Activated CD8-positive, alpha-beta memory T cell treated with anti-CD3 and anti-CD28 coated beads, Interleukin-2, amount 50 U/mL, for 1 hour (primary cell): ENCODE data around the gene PLPPR5.
"Not testable (repeated sequence)": the region's sequence is repeated elsewhere in the genome, so short reads cannot be mapped to it uniquely, and the experiment has no call there.

Source experiments
- DNase-seq: peaks from one replicate; pipeline ENCODE4 v3.0.0-alpha.2; 2020; ENCODE audit errors: extremely low read depth

Gene PLPPR5

DNA sequence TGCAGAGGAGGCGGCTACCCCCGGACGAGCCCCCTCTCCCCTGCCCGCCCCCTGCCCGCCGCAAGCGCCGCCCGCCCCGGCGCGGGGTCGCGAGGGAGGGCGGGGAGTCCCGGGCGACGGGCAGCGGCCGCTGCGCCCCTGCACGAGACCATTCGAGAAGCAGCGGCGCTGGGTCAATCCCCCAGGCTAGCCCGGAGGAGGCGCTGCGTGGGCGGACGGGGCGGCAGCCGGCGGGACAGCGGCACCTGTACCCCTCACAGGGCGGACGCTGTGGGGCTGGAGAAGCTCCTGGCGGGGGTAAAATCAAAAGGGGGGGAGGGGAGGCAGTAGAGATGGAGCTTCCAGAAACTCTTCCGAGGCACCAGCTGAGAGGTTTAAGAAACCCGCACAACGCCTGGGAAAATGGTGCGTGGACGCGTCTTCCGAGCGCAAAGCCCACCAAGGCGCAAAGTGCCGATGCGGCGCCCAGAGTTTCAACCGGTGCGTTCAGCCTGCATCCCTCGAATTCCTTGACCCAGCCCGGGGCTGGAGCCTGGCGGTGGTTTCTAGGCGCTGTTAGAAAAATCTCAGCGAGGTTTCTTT lies at the start of gene PLPPR5:
TSS of gene PLPPR5 (minus strand) at position 1 of the 582 bp plus-strand sequence. CDS start 190 bp downstream, outside the sequence.
- DNase-seq: no peak

GRCh38 chr1:99051611-99052283 lies 47.1 kb upstream of the PLPPR5 start:
- DNase-seq: no peak

- DNase-seq: no peak
Observed at GRCh38 chr1:99049745-99050144, 45.1 kb upstream of the PLPPR5 start.

- not testable (repeated sequence) for DNase-seq
Observed at GRCh38 chr1:99036746-99037145, 32.1 kb upstream of the PLPPR5 start.

GRCh38 chr1:99018313-99018712 lies 13.7 kb upstream of the PLPPR5 start:
- DNase-seq: no peak

- DNase-seq: no peak
Observed at GRCh38 chr1:99017655-99018054, 13.0 kb upstream of the PLPPR5 start.

GRCh38 chr1:99010679-99011078 lies 6.0 kb upstream of the PLPPR5 start:
- no peak for DNase-seq

DNA sequence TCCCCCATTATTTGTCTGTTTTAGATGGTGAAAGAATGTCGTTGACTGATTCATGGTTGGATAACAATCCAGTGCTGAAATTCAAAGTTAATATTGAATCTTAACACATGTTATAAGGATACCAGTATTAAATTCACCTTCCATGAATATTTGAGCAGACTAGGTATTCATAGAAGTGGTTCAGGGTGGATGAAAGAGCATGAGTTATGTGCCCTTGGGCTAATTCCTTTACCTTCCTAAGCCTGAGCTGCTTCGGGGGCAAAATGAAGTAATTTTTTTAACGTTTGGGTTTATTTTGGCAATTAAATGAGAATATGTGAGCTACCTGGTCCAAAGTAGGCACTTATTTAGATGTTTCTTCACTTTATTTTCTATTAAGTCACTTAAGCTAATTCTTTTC lies 2.7 kb upstream of the PLPPR5 start:
- no peak for DNase-seq

- DNase-seq: no peak
Observed at GRCh38 chr1:99005537-99005942, 879 bp upstream of the PLPPR5 start.

DNA sequence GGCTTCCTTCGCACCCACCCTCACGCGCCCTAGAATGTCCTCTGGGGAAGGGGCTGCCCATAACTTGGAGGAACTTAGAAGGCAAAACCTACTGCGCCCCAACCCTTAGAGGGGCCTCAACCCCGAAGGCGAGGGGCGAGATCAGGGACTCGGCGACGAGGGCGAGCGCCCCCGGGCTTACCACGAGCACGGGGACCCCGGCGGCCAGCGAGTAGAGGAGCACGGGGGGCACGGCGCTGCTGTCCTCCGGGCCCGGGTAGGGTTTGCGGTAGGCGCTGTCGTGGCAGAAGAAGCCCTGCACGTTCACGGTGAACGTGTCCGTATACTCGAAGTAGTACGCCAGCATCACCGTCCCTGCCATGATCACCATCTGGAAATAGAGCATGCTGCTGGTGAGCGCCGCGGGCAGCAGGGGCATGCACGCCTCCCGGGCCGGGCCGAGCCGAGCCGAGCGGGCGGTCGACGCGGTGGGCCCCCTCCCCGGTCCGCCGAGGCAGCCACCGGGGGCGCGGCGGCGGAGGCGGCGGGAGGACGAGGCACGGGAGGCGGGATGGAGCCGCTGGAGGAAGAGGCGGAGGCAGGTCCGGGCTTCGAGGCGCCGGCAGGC lies 304 bp downstream of the PLPPR5 start:
- DNase-seq: no peak

- no peak for DNase-seq
Observed at GRCh38 chr1:99003581-99004253, 944 bp downstream of the PLPPR5 start.

DNA sequence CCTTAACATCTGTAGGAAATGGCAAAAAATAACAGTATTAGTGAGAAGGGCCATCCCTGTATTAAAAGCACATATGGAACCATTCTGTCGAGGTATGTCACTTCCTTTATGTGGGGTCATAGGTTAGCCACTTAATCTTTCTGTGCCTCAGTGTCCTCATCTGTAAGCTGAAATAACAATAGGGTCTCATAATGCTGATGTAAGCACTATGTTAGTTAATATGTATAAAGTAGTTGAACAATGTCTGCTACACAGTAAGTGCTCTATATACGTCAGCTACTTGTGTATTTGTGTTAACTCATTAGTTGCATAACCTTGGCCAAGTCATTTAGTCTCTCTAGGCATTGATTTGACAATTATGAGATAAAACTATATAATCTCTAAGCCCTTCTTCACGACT lies 11.8 kb downstream of the PLPPR5 start:
- DNase-seq: no peak

DNA sequence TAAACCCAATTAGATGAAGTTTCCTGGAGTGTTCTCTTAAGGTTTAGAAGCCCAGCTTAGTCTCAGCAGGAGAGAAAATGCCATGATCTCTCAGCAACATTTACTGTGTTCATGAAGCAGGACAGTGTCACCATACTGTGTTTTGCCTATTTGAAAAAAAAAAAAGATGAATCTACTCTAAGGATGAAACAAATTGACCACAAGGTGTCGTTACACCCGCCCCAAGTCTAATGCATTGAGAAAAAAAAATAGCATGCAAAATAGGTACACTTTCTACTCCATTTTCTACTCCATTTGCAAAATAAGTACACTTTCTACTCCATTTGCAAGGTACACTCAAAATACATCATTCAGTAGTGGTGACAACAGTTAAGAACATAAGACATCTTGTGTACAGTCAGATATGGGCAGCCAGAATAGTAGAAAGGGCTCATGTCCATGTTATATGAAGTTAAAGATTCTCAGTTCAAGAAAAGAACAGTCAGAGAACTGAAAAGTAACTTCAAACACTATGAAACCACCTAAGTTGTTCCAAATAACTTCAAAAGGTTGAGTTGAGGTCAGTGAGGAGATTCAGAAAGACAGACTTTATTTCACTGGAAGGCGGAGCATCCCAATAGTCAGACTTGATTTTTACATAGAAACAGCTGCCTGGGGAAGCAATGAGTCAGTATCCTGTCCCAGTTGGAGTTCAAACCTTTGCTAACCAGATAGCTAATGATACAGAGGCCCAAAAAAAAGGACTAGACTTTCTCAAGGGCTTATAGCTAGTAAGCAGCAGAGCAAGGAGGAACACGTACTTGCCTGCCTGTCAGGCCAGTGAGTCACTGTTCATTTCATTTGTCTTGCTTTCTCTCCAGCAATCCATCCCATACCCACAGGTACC lies 13.3 kb downstream of the PLPPR5 start:
- DNase-seq: no peak

DNA sequence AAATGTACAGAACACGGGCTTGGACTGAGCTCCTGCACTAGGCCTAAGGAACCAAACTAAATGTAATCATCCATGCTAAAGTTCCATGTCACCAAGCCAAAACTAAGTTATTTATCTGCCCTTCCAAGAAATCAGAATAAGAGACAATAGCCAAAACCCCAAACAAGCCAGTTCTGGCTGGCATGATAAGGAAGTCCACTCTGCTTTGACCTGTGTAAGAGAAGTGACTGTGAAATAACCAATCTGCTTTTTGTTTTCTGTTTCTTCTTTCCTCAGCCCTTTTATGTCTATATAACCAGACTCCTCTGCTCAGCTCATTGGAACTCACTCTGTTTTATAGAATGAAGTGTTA lies 15.1 kb downstream of the PLPPR5 start:
- no peak for DNase-seq

- DNase-seq: no peak
Observed at GRCh38 chr1:98988904-98989555, 15.6 kb downstream of the PLPPR5 start.

DNA sequence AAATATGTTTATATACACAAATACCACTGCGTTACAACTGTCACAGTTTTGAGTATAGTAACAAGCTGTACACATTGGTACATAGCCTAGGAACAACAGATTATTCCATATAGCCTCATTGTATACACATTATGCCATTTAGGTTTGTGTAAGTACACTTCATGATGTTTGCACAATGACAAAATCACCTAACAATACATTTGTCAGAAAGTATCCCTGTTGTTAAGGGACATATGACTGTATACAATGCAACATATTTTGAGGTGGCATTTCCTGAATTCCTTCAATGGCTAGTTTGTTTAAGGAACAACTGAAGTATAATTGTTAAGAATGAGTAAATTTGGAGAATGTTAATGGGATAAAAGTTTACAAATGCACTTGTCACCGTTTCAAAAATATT lies 19.0 kb downstream of the PLPPR5 start:
- no peak for DNase-seq

- DNase-seq: no peak
Observed at GRCh38 chr1:98981917-98982513, 22.6 kb downstream of the PLPPR5 start.

GRCh38 chr1:98979463-98979862 lies 25.2 kb downstream of the PLPPR5 start:
- DNase-seq: no peak

- no peak for DNase-seq
Observed at GRCh38 chr1:98975810-98976209, 28.9 kb downstream of the PLPPR5 start.

- no peak for DNase-seq
Observed at GRCh38 chr1:98975113-98975512, 29.5 kb downstream of the PLPPR5 start.
